NCI-H524 treated with DMSO at 0.1 percent for 48 hours (cell line): ENCODE results near the gene KAT7.

Experiments
- DNase-seq: peaks from one replicate; lab custom pipeline; 2025; lab: John Stamatoyannopoulos, UW

The KAT7 gene

DNA sequence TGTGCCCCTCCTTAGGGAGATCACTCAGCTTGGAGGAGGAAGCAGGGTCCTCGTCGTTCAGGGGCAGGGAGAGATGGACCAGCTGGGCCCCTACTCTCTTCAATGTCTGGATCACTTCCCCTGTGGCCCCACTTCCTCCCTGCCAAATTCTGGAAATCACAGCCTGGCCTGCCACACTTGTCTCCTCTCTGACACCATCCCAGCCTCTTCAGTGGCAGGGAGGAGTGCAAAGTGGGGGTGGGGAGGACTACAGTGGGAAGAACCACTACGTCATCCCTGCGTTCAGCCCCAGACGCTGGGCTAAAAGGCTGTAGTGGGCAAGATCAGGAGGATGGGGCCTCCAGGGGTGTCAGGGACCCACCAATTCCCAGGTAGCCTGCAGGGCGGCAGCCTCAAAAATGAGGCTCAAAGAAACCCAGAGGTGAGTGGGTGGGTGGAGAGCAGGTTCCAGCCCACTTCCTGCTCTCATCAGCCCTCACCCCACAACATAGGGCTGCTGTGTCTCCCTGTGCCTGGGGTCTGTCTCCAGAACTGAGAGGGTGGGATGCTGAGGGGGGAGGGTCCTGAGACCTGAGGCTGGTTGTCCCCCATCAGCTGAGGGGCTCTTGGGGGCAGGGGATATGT is 84.4 kb downstream of the KAT7 start:
- no peak for DNase-seq

DNA sequence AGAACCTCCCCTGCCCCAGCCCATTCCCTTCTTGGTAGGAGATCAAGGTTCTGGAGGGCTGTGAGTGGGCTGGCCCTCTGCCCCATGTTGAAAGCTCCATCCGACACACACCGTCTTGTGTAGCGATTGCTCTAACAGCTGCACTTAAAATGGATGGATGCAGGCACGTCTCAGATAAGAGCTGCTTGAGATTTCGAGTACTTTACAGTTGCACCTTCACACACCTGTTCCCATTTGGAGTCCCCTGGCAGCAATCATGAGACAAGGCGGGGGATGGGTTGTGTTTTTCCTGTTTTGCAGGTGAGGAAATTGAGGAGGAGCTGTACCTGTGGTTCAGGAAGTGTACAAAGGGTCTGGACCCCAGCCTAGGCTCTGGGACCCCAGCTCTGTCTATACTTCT is 85.0 kb downstream of the KAT7 start:
- peak; percentile 58 for DNase-seq

DNA sequence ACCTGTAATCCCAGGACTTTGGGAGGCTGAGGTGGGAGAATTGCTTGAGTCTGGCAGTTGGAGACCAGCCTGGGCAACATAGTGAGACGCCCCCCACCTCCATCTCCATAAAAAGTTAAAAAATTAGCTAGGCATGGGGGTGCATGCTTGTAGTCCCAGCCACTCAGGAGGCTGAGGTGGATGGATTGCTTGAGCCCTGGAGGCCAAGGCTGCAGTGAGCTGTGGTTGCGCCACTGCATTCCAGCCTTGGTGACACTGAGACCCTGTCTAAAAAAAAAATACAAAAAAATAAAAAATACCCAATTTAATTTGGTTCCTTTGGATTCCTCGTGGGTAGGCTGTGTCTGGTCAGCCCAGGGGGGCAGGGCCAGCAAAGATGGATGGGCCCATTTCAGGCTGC is 85.4 kb downstream of the KAT7 start:
- DNase-seq: no peak

DNA sequence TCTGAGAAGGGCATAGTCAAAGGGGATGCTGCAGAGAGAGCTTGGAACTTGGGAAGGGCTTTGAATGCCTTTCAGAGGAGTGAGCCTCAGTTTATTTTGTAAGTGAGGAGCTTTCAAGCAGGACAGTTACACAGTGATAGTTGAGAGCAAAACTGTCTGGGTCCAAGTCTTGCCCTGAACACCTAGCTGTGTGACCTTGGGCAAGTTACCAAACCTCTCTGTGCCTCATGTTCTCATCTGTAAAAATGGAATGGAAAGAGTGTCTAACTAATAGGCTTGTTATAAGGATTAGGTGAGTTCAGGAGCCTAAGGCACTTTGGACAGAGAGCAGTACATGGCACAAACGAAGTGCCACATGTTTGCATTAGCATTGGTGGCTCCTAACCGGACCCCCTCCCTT is 86.4 kb downstream of the KAT7 start:
- no peak for DNase-seq

DNA sequence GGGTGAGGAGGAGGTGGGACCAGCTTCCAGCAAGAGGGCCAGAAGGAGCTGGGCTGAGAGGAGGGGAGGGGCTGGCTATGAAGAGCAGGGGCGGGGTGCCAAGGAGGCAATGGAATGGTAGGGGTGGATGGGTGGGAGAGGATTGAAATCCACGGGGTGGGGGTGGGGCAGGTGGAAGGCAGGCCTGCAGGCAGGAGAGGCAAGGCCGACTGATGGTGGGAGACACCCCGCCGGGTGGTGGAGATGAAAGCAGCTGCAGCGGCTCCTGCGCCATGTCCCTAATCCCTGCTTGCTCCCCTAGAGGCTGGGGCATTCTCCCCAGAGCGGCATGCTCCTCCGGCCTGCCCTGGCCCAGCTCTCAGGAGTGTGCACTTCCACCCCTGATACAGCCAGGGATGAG is 87.2 kb downstream of the KAT7 start:
- no peak for DNase-seq

DNA sequence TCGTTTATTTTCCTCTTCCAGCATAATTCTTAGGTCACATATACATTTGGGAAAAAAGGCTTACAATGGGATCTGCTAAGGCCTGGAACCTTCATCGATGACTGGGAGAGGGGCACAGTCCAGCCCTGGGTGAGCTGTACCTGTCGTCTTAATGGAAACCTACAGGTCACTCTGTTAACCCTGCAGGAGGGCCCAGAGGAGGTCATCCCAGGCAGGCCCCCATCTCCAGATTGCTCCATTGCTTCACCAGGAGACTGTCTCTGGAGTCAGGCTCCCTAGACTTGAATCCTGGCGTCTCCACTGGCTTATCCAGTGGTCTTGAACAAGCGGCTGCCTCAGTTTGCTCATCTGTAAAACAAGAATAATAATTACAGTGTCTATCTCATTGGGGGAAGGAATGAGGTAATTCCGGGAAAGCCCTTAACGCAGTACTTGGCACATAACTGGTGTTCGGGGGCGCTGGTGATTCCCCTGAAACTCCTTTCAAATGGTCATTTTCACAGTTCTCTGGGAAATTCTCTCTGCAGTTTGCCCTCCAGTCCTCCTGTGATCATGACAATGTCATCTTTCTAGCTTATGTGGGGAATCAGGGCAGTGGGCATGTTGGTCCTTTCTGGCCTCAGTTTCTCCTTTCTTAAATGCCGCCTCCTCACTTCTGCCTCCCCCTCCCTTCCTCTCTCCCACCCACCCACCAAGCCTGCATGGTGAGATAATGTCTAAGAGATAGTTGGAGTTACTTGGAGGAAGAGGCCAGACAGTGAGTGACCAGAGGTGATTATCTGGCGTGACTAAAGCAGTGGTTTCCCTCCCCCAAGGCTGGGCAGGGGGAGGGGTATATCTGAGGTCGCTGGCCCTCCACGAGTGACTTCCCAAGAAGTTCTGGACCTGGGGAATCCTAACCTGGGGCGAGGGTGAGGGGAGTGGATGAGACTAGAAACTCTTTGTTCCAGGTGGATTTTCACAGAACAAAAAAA is 90.7 kb downstream of the KAT7 start:
- DNase-seq: no peak

DNA sequence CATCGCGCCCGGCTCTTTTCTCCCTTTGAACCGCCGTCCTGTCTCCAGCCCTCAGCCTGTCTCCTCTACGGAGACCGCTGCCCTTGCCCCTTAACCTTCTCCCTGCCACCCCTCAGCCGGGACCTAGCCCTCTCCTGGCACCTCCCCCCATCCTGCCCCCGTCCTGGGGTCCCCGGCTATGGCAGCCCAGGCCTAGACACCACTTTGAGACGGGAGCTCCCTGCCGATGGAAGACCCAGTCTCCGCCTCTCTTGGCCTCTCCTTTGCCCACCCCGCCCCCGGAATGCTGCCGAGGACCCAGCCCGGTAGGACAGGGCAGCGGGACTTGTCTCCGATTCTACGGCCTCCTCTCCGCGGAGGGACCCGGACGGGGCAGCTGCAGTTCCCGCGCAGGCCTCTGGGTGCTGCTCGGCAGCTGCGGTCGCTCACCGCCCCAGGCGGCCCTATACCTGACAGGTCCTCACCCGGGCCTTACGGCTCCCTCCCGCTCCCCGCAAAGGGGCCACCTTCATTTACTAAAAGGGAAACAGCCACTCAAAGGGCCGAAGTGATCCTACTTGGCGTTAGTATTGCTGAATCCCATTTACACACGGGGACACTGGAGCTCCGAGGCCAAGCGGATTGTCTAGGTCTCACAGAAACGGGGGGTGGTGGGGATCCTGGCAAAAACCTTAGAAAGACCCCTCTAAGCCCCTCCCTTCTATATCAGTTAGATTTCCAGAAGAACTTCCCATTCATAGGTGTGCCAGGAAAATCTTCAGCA is 92.0 kb downstream of the KAT7 start:
- DNase-seq: no peak

DNA sequence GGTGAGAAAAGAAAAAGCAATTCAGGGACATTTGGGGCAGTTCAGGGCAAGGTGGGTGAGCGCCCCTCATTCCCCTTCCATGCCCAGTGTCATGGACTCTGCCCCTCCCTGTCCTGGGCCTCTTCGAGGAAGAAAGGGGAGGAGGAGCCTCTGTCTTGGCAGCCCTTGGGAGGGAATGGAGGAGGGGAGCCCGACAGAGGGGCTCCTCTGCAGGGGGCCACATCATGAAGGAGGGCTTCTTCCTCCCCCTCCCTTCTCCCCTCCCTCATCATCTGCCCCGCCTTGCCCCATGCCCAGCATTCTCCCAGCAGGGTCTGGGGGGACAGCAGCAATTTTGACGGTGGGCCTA is 92.5 kb downstream of the KAT7 start:
- no peak for DNase-seq

DNA sequence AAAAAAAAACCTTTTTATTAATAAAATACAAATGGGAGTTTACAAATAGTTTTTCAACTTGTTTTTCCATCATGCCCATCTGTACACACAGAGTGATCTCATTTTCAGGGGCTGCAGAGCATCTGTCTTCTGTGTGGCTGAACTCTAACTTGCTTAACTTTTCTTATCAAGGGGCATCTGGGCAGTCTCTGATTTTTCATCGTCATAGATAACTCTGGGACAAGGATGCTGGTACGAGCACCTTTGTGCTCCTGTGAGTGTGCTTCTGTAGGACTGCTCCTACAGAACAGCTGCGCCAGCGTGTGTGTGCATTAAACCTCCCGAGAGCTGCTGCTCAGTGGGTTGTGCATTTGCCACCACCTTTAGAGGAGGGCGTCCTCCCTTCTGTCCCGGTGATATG is 94.0 kb downstream of the KAT7 start:
- DNase-seq: peak; percentile 29
